HG03097 (cell line): Measurements from ENCODE around the gene IL21R.
"Not testable (repeated sequence)": the region's sequence is repeated elsewhere in the genome, so short reads cannot be mapped to it uniquely, and the experiment has no call there.

Experiments used
- ATAC-seq: cut with Tn5 transposase; IDR thresholded peaks from one replicate; pipeline ENCODE4 v1.9.1; 2021; ENCODE audit not compliant: unreplicated experiment, low FRiP score

Gene IL21R

GRCh38 chr16:27424772-27425498, 23.0 kb downstream of the IL21R start:
- ATAC-seq = no peak

GRCh38 chr16:27425961-27426360, 24.0 kb downstream of the IL21R start:
- no peak for ATAC-seq

- peak; percentile 62 for ATAC-seq
These were observed 24.7 kb downstream of the IL21R start for GRCh38 chr16:27426423-27427408.

GRCh38 chr16:27427538-27427937, 25.6 kb downstream of the IL21R start:
- ATAC-seq = no peak

GRCh38 chr16:27428026-27428785, 26.2 kb downstream of the IL21R start:
- ATAC-seq = no peak

GRCh38 chr16:27429330-27429871, 27.4 kb downstream of the IL21R start:
- no peak for ATAC-seq

- no peak for ATAC-seq
These were observed 28.0 kb downstream of the IL21R start for GRCh38 chr16:27429981-27430441.

GRCh38 chr16:27430512-27430911, 28.5 kb downstream of the IL21R start:
- no peak for ATAC-seq

- ATAC-seq = no peak
These were observed 29.0 kb downstream of the IL21R start for GRCh38 chr16:27430923-27431484.

GRCh38 chr16:27431773-27432532, 30.0 kb downstream of the IL21R start:
- ATAC-seq = peak; percentile 39

- no peak for ATAC-seq
These were observed 30.6 kb downstream of the IL21R start for GRCh38 chr16:27432558-27432957.

GRCh38 chr16:27433191-27433590, 31.2 kb downstream of the IL21R start:
- not testable (repeated sequence) for ATAC-seq

- ATAC-seq = no peak
These were observed 31.7 kb downstream of the IL21R start for GRCh38 chr16:27433636-27434035.

- ATAC-seq = no peak
These were observed 32.4 kb downstream of the IL21R start for GRCh38 chr16:27434141-27435051.

GRCh38 chr16:27435146-27435545, 33.2 kb downstream of the IL21R start:
- not testable (repeated sequence) for ATAC-seq

GRCh38 chr16:27436065-27436464, 34.1 kb downstream of the IL21R start:
- no peak for ATAC-seq

GRCh38 chr16:27436921-27437650, 35.1 kb downstream of the IL21R start:
- ATAC-seq = no peak

- ATAC-seq = no peak
These were observed 36.0 kb downstream of the IL21R start for GRCh38 chr16:27437946-27438345.
